GM10266 (cell line): ENCODE data around the gene KIF20B.

ENCODE experiments used
- DNase-seq: peaks from one replicate; pipeline ENCODE4 v3.0.0; 2012; ENCODE audit errors: extremely low spot score
- CTCF ChIP-seq: IDR thresholded peaks from 2 replicates; pipeline ENCODE4 v1.5.1; 2012; ENCODE audit warnings: mild to moderate bottlenecking, low read depth; ENCODE audit not compliant: control insufficient read depth, insufficient read depth; ENCODE audit errors: missing control alignments

KIF20B gene

GRCh38 chr10:89657302-89657701 is 44.1 kb upstream of the KIF20B start:
- DNase-seq: no peak
- no peak for TF ChIP-seq CTCF

- TF ChIP-seq CTCF: no peak
These were observed 42.0 kb upstream of the KIF20B start for GRCh38 chr10:89659143-89660131.

GRCh38 chr10:89662596-89662995 is 38.8 kb upstream of the KIF20B start:
- no peak for TF ChIP-seq CTCF
- no peak for DNase-seq

More at GRCh38 chr10:89659143-89660131, 42.0 kb upstream of the KIF20B start:
- no peak for DNase-seq

- no peak for TF ChIP-seq CTCF
- DNase-seq: no peak
These were observed 38.2 kb upstream of the KIF20B start for GRCh38 chr10:89663144-89663543.

GRCh38 chr10:89664203-89664602 is 37.2 kb upstream of the KIF20B start:
- no peak for DNase-seq

GRCh38 chr10:89665302-89665701 is 36.1 kb upstream of the KIF20B start:
- DNase-seq: no peak
- TF ChIP-seq CTCF: no peak

More at GRCh38 chr10:89664203-89664602, 37.2 kb upstream of the KIF20B start:
- TF ChIP-seq CTCF: no peak

- DNase-seq: no peak
- TF ChIP-seq CTCF: no peak
These were observed 35.3 kb upstream of the KIF20B start for GRCh38 chr10:89666138-89666537.
